ENCODE measurements around the gene SLC25A23.

The SLC25A23 gene

GRCh38 chr19:6465006-6465405 is 5.4 kb upstream of the SLC25A23 start:
- no peak for DNase-seq (ENCODE audit: low read depth)
- no peak for TF ChIP-seq CTCF (IDR thresholded peaks at IDR 0.05; ENCODE audit: control insufficient read depth, extremely low read depth, insufficient read depth)
- peak overlapping the region; percentile 91 for H3K4me3 ChIP-seq (ENCODE audit: low read depth, low read length)

GRCh38 chr19:6464070-6464873 is 4.7 kb upstream of the SLC25A23 start, which contains the start of gene CRB3:
Gene CRB3 (plus strand): TSS chr19:6464271. CDS start chr19:6464702, 431 bp downstream.
- peak within 1 kb of the TSS; percentile 91 for H3K4me3 ChIP-seq (ENCODE audit: low read depth, low read length)
- no peak for TF ChIP-seq CTCF (IDR thresholded peaks at IDR 0.05; ENCODE audit: control insufficient read depth, extremely low read depth, insufficient read depth)
- peak; percentile 71 for DNase-seq (ENCODE audit: low read depth)

GRCh38 chr19:6460099-6460884 is 700 bp upstream of the SLC25A23 start:
- peak; percentile 43 for TF ChIP-seq CTCF (IDR thresholded peaks at IDR 0.05; ENCODE audit: control insufficient read depth, extremely low read depth, insufficient read depth)
- peak; percentile 92 for DNase-seq (ENCODE audit: low read depth)

GRCh38 chr19:6458695-6459261 is 814 bp downstream of the SLC25A23 start:
- TF ChIP-seq CTCF (IDR thresholded peaks at IDR 0.05; ENCODE audit: control insufficient read depth, extremely low read depth, insufficient read depth) = no peak
- peak overlapping the region; percentile 79 for H3K4me3 ChIP-seq (ENCODE audit: low read depth, low read length)
- DNase-seq (ENCODE audit: low read depth) = no peak

More at GRCh38 chr19:6460099-6460884, 700 bp upstream of the SLC25A23 start:
- H3K4me3 ChIP-seq (ENCODE audit: low read depth, low read length) = peak overlapping the region; percentile 79

- DNase-seq (ENCODE audit: low read depth) = no peak
- peak overlapping the region; percentile 79 for H3K4me3 ChIP-seq (ENCODE audit: low read depth, low read length)
- TF ChIP-seq CTCF (IDR thresholded peaks at IDR 0.05; ENCODE audit: control insufficient read depth, extremely low read depth, insufficient read depth) = no peak
Measured at GRCh38 chr19:6457958-6458694, 1.5 kb downstream of the SLC25A23 start.

- H3K4me3 ChIP-seq (ENCODE audit: low read depth, low read length) = no peak overlapping the region
- TF ChIP-seq CTCF (IDR thresholded peaks at IDR 0.05; ENCODE audit: control insufficient read depth, extremely low read depth, insufficient read depth) = no peak
- DNase-seq (ENCODE audit: low read depth) = no peak
Measured at GRCh38 chr19:6455924-6456323, 3.7 kb downstream of the SLC25A23 start.
